Measurements from ENCODE around the gene KCND2. TPM values are rescaled to one million over a fixed set of nuclear protein-coding genes. Genes with fewer than 3 reads are reported as not detected.

The KCND2 gene
- total RNA-seq, 2 experiments from 2014 or later, result not detected

DNA sequence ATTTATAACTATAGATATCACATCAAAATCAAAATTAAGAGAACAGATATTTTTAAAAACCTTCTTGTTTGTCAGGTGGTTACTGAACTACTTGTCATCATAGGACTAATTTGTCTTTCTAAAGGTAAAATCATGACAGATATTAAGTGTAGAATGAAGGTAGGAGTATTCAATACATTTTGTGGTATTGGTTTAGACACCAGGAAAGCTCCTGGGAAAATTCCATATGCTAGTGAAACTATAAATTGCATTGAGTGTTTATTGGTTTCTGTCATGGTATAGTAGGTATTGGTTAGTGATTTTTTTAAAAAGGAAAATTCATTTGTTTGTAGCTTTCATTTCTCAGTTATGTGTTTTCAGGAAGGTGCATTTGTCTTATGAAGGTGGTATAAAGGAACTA lies 132.7 kb downstream of the KCND2 start:
- Mint-ChIP-seq H3K36me3 (no peaks in the 10 kb centered on the region), H3K27ac (no peak overlapping the region), H3K4me1 (no peaks in the 10 kb centered on the region), H3K9me3 (ENCODE audit: low read depth) (peaks cover under 1% of the 10 kb centered on the region), H3K27me3 (no peaks in the 10 kb centered on the region), H3K4me3 (no peak overlapping the region)
- ATAC-seq (no peak), DNase-seq (no peak)
- CTCF ChIA-PET, result no interaction called here

- CTCF ChIA-PET, result no interaction called here
- no peak overlapping the region for H3K27ac Mint-ChIP-seq
- H3K27me3 Mint-ChIP-seq, result no peaks in the 10 kb centered on the region
- no peak for DNase-seq
- no peaks in the 10 kb centered on the region for H3K4me1 Mint-ChIP-seq
- ATAC-seq, result no peak
- peaks cover 2% of the 10 kb centered on the region for H3K9me3 Mint-ChIP-seq (ENCODE audit: low read depth)
- H3K36me3 Mint-ChIP-seq, result no peaks in the 10 kb centered on the region
- H3K4me3 Mint-ChIP-seq, result no peak overlapping the region
Measured at GRCh38 chr7:120407010-120407409, 134.0 kb downstream of the KCND2 start.

- H3K27ac Mint-ChIP-seq, result no peak overlapping the region
Measured at GRCh38 chr7:120412139-120413050, 139.4 kb downstream of the KCND2 start.

DNA sequence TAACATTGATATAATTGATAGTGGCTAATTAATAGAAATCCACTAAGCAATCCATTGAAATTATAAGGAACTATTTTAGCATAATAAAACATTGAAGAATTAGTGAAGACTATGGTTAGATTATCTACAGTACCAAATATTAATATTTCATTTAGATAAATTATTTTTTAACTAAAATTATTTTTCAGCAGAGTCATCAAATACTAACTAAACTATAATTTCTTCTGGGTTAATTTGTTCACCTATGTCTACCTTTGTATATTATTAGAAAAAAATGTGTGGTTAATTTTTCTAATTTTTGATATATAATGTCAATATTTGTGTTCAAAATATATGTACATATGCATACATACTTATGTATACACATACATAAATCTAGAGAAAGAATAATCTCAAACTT lies 140.2 kb downstream of the KCND2 start:
- H3K4me3 Mint-ChIP-seq, result no peak overlapping the region
- ATAC-seq, result no peak
- peaks cover 2% of the 10 kb centered on the region for H3K9me3 Mint-ChIP-seq (ENCODE audit: low read depth)
- no peaks in the 10 kb centered on the region for H3K27me3 Mint-ChIP-seq
- DNase-seq, result no peak
- CTCF ChIA-PET, result no interaction called here
- no peak overlapping the region for H3K27ac Mint-ChIP-seq
- no peaks in the 10 kb centered on the region for H3K36me3 Mint-ChIP-seq
- no peaks in the 10 kb centered on the region for H3K4me1 Mint-ChIP-seq

More at GRCh38 chr7:120412139-120413050, 139.4 kb downstream of the KCND2 start:
- ATAC-seq, result no peak
- Mint-ChIP-seq H3K36me3 (no peaks in the 10 kb centered on the region), H3K4me3 (no peak overlapping the region), H3K4me1 (no peaks in the 10 kb centered on the region), H3K27me3 (no peaks in the 10 kb centered on the region), H3K9me3 (ENCODE audit: low read depth) (peaks cover 2% of the 10 kb centered on the region)
- no peak for DNase-seq
- CTCF ChIA-PET, result no interaction called here

- Mint-ChIP-seq H3K27ac (no peak overlapping the region), H3K4me1 (no peaks in the 10 kb centered on the region), H3K9me3 (ENCODE audit: low read depth) (peaks cover 2% of the 10 kb centered on the region), H3K27me3 (no peaks in the 10 kb centered on the region), H3K36me3 (no peaks in the 10 kb centered on the region), H3K4me3 (no peak overlapping the region)
- no peak for ATAC-seq
- no peak for DNase-seq
- CTCF ChIA-PET, result no interaction called here
Measured at GRCh38 chr7:120417244-120417979, 144.4 kb downstream of the KCND2 start.

DNA sequence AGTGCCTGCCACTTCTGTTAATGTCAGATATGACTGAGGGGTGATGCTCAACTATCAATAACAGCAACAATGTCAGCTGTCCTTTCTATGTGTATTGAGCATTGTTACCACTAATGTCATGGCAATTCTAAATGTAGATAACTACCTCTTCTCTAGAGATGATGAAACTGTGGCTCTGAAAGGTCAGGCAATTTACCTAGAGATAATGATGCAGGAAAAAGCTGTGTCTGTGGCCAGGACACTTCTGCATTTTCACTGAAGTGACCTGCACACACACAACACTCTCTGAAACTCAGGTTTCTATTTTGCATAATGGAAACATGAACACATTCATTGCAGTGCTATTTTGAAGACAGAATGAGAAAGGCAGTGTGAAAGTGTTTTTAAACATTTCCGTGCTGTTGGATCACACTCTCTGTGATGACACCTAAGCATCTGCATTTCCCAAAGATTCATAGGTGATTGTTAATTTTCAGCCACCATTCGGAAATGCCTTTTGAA lies 148.2 kb downstream of the KCND2 start:
- no peaks in the 10 kb centered on the region for H3K27me3 Mint-ChIP-seq
- ATAC-seq (no peak), DNase-seq (no peak)
- CTCF ChIA-PET, result no interaction called here
- H3K36me3 Mint-ChIP-seq, result no peaks in the 10 kb centered on the region
- no peak overlapping the region for H3K4me3 Mint-ChIP-seq
- H3K9me3 Mint-ChIP-seq (ENCODE audit: low read depth), result peaks cover 5% of the 10 kb centered on the region
- H3K27ac Mint-ChIP-seq, result no peak overlapping the region
- H3K4me1 Mint-ChIP-seq, result no peaks in the 10 kb centered on the region

DNA sequence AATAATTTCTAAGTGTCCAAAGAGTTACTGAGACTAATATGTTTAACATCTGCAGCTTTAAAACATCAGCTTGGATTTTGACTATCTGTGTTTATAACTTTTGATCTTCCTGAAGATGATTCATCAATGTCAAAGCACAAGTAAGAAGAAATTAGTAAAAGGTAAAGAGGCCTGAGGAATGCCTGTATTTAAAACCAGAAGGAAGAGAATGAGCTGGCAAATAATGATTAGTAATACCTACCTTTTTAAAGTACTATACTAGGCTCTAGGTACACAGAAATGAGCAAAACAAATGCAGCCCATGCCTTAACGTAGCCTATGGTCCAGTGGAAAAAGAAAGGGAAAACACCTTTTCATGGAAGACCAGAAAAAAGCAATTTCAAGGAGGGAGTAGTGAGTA lies 158.0 kb downstream of the KCND2 start:
- no peak for DNase-seq
- CTCF ChIA-PET, result no interaction called here
- no peaks in the 10 kb centered on the region for H3K27me3 Mint-ChIP-seq
- no peak for ATAC-seq
- peaks cover 7% of the 10 kb centered on the region for H3K9me3 Mint-ChIP-seq (ENCODE audit: low read depth)
- H3K36me3 Mint-ChIP-seq, result no peaks in the 10 kb centered on the region
- no peak overlapping the region for H3K4me3 Mint-ChIP-seq
- no peaks in the 10 kb centered on the region for H3K4me1 Mint-ChIP-seq
- H3K27ac Mint-ChIP-seq, result no peak overlapping the region

- DNase-seq (no peak), ATAC-seq (no peak)
- Mint-ChIP-seq H3K27me3 (no peaks in the 10 kb centered on the region), H3K9me3 (ENCODE audit: low read depth) (peaks cover 4% of the 10 kb centered on the region), H3K36me3 (no peaks in the 10 kb centered on the region), H3K27ac (no peak overlapping the region), H3K4me3 (no peak overlapping the region), H3K4me1 (no peaks in the 10 kb centered on the region)
- CTCF ChIA-PET, result no interaction called here
Measured at GRCh38 chr7:120436487-120437060, 163.6 kb downstream of the KCND2 start.

- H3K4me3 Mint-ChIP-seq, result no peak overlapping the region
- H3K27me3 Mint-ChIP-seq, result no peaks in the 10 kb centered on the region
- no peak for DNase-seq
- ATAC-seq, result no peak
- H3K36me3 Mint-ChIP-seq, result no peaks in the 10 kb centered on the region
- peaks cover under 1% of the 10 kb centered on the region for H3K9me3 Mint-ChIP-seq (ENCODE audit: low read depth)
- CTCF ChIA-PET, result no interaction called here
- no peaks in the 10 kb centered on the region for H3K4me1 Mint-ChIP-seq
- H3K27ac Mint-ChIP-seq, result no peak overlapping the region
Measured at GRCh38 chr7:120441850-120442249, 168.9 kb downstream of the KCND2 start.

DNA sequence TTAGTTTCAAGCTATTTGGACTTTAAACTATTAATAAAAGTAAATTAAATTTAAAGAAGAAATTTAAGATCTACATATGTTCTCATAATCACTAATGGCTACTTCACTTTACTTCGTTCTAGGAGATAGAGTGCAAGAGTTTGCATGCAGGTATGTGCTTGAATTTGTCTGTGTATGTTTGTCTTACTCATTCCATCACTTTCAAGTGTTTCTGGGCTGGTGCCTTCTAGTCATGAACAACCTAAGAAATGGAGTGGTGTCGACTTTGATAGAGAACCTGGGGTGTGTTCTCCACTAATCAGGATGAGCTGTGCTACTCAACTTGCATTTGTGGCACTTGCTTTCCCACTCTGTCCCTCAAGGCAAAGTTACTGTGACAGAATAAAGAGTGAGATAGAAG lies 169.9 kb downstream of the KCND2 start:
- DNase-seq (no peak), ATAC-seq (no peak)
- Mint-ChIP-seq H3K9me3 (ENCODE audit: low read depth) (no peaks in the 10 kb centered on the region), H3K4me1 (no peaks in the 10 kb centered on the region), H3K27ac (no peak overlapping the region), H3K27me3 (no peaks in the 10 kb centered on the region), H3K4me3 (no peak overlapping the region), H3K36me3 (no peaks in the 10 kb centered on the region)
- CTCF ChIA-PET, result no interaction called here

DNA sequence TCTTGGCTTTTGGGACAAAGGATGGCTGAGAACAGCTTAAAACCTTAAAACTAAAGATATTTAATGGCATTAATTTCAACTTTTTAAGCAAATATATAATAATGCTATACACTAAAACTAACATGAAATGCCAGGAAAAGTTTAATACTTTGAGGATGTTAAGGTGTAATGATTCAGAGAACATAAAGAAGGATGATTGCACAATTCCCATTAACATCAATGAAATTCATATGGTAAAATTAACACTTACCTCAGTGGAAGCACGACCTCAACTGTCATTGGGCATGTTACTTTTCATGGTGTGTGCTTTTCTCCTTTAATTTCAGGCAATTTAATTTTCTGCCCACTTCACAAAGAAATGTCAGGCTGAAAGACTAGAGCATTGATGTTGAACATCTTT lies 171.7 kb downstream of the KCND2 start:
- DNase-seq (no peak), ATAC-seq (no peak)
- CTCF ChIA-PET, result no interaction called here
- Mint-ChIP-seq H3K27me3 (no peaks in the 10 kb centered on the region), H3K4me1 (no peaks in the 10 kb centered on the region), H3K4me3 (no peak overlapping the region), H3K36me3 (no peaks in the 10 kb centered on the region), H3K27ac (no peak overlapping the region), H3K9me3 (ENCODE audit: low read depth) (peaks cover 4% of the 10 kb centered on the region)

GRCh38 chr7:120445276-120445675 lies 172.3 kb downstream of the KCND2 start:
- ATAC-seq (no peak), DNase-seq (no peak)
- no peak overlapping the region for H3K27ac Mint-ChIP-seq
- H3K4me3 Mint-ChIP-seq, result no peak overlapping the region
- H3K27me3 Mint-ChIP-seq, result no peaks in the 10 kb centered on the region
- no peaks in the 10 kb centered on the region for H3K4me1 Mint-ChIP-seq
- H3K9me3 Mint-ChIP-seq (ENCODE audit: low read depth), result peaks cover 4% of the 10 kb centered on the region
- CTCF ChIA-PET, result no interaction called here
- H3K36me3 Mint-ChIP-seq, result no peaks in the 10 kb centered on the region

- no peaks in the 10 kb centered on the region for H3K4me1 Mint-ChIP-seq
- H3K4me3 Mint-ChIP-seq, result no peak overlapping the region
- no peak for ATAC-seq
Measured at GRCh38 chr7:120452665-120453064, 179.7 kb downstream of the KCND2 start.

DNA sequence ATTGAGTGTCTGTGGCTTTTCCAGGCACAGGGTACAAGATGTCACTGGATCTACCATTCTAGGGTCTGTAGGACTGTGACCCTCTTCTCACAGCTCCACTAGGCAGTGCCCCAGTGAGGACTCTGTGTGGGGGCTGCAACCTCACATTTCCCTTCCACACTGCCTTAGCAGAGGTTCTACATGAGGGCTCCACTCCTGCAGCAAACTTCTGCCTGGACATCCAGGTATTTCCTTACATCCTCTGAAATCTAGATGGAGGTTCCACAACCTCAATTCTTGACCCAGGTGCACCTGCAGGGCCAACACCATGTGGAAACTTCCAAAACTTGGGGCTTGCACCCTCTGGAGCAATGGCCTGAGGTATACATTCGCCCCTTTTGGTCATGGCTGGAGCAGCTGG lies 183.7 kb downstream of the KCND2 start:
- ATAC-seq (no peak), DNase-seq (no peak)
- no peak overlapping the region for H3K4me3 Mint-ChIP-seq
- CTCF ChIA-PET, result no interaction called here
- peaks cover 16% of the 10 kb centered on the region for H3K9me3 Mint-ChIP-seq (ENCODE audit: low read depth)
- no peaks in the 10 kb centered on the region for H3K36me3 Mint-ChIP-seq
- no peaks in the 10 kb centered on the region for H3K27me3 Mint-ChIP-seq
- H3K27ac Mint-ChIP-seq, result no peak overlapping the region
- H3K4me1 Mint-ChIP-seq, result no peaks in the 10 kb centered on the region

More at GRCh38 chr7:120452665-120453064, 179.7 kb downstream of the KCND2 start:
- DNase-seq, result no peak
- CTCF ChIA-PET, result no interaction called here
- peaks cover 13% of the 10 kb centered on the region for H3K9me3 Mint-ChIP-seq (ENCODE audit: low read depth)
- no peak overlapping the region for H3K27ac Mint-ChIP-seq
- H3K27me3 Mint-ChIP-seq, result no peaks in the 10 kb centered on the region
- H3K36me3 Mint-ChIP-seq, result no peaks in the 10 kb centered on the region

Data from activated CD8-positive, alpha-beta memory T cell treated with anti-CD3 and anti-CD28 coated beads, Interleukin-2, amount 10 ng/mL, durations not matched to agents 7 days and 5 days (primary cell).